Large intestine (tissue), 12 donors: Measurements from ENCODE around the gene ANAPC13. TPM values are rescaled to one million over a fixed set of nuclear protein-coding genes. Genes with fewer than 3 reads are reported as not detected.

ENCODE experiments used
- DNase-seq, 2 donors: peaks; one replicate each; pipeline versions ENCODE4 v3.0.0 to v3.0.0-alpha.2; 2013
- H3K27ac ChIP-seq: one replicate; pipeline ENCODE4 v1.5.1; 2013; ENCODE audit warnings: low read length
- H3K27me3 ChIP-seq: 2 replicates; pipeline ENCODE4 v1.6.1; 2013; ENCODE audit warnings: low read length; ENCODE audit not compliant: control insufficient read depth, insufficient read depth
- H3K36me3 ChIP-seq: 2 replicates; pipeline ENCODE4 v1.6.1; 2013; ENCODE audit warnings: low read length; ENCODE audit not compliant: control insufficient read depth, insufficient read depth
- H3K4me1 ChIP-seq: one replicate; pipeline ENCODE4 v1.6.1; 2013; ENCODE audit warnings: low read length; ENCODE audit not compliant: control insufficient read depth, insufficient read depth
- H3K4me3 ChIP-seq: one replicate; pipeline ENCODE4 v1.5.1; 2013; ENCODE audit warnings: low read length
- H3K9me3 ChIP-seq: one replicate; pipeline ENCODE4 v1.6.1; 2013; ENCODE audit warnings: mild to moderate bottlenecking, low read depth, low read length, moderate library complexity; ENCODE audit not compliant: control insufficient read depth
- WGBS: methylation state at CpG from one replicate; pipeline ENCODE4 v1.1.5; 2013; ENCODE audit warnings: low lambda C conversion rate; ENCODE audit not compliant: insufficient coverage; 5-methylcytosine and 5-hydroxymethylcytosine counted together
- long read RNA-seq, 11 donors: transcript quantifications; one replicate each; lab custom pipeline, GENCODE V29; 2026
- polyA plus RNA-seq: library from polyadenylated mRNA; unstranded; fragments of 120-200 nt; gene quantifications from one replicate; pipeline ENCODE4 v1.2.1, GENCODE V29; 2013

Gene ANAPC13, protein sequence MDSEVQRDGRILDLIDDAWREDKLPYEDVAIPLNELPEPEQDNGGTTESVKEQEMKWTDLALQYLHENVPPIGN
- 77.1 TPM for polyA plus RNA-seq
- long read RNA-seq, donor 1, transcript ANAPC13-204 (3 exons, 1,840 nt): minor isoform, 10 of 25 reads
- long read RNA-seq, donor 1, transcript ANAPC13-201 (3 exons, 1,209 nt): major isoform, 13 of 25 reads
- long read RNA-seq, donor 1, partial matches to known transcripts: 0 of 25 reads
- long read RNA-seq, donor 1, other reads (novel, unspliced or antisense): 0 of 25 reads
- long read RNA-seq, donor 2, transcript ANAPC13-201 (3 exons, 1,209 nt): major isoform, 21 of 43 reads
- long read RNA-seq, donor 2, transcript ANAPC13-204 (3 exons, 1,840 nt): minor isoform, 18 of 43 reads
- long read RNA-seq, donor 2, partial matches to known transcripts: 0 of 43 reads
- long read RNA-seq, donor 2, other reads (novel, unspliced or antisense): 0 of 43 reads
- long read RNA-seq, donor 3: 0 reads
- long read RNA-seq, donor 4, partial matches to known transcripts: 0 of 4 reads
- long read RNA-seq, donor 4, other reads (novel, unspliced or antisense): 0 of 4 reads
- long read RNA-seq, donor 5, transcript ANAPC13-201 (3 exons, 1,209 nt): major isoform, 14 of 30 reads
- long read RNA-seq, donor 5, transcript ANAPC13-204 (3 exons, 1,840 nt): minor isoform, 10 of 30 reads
- long read RNA-seq, donor 5, partial matches to known transcripts: 0 of 30 reads
- long read RNA-seq, donor 5, other reads (novel, unspliced or antisense): 0 of 30 reads
- long read RNA-seq, donor 6, transcript ANAPC13-201 (3 exons, 1,209 nt): major isoform, 29 of 64 reads
- long read RNA-seq, donor 6, transcript ANAPC13-204 (3 exons, 1,840 nt): minor isoform, 17 of 64 reads
- long read RNA-seq, donor 6, transcript ANAPC13-203 (2 exons, 686 nt): minor isoform, 8 of 64 reads
- long read RNA-seq, donor 6, partial matches to known transcripts: 10 of 64 reads
- long read RNA-seq, donor 6, other reads (novel, unspliced or antisense): 0 of 64 reads
- long read RNA-seq, donor 7, transcript ANAPC13-204 (3 exons, 1,840 nt): minor isoform, 12 of 45 reads
- long read RNA-seq, donor 7, transcript ANAPC13-201 (3 exons, 1,209 nt): major isoform, 26 of 45 reads
- long read RNA-seq, donor 7, transcript ANAPC13-203 (2 exons, 686 nt): minor isoform, 7 of 45 reads
- long read RNA-seq, donor 7, partial matches to known transcripts: 0 of 45 reads
- long read RNA-seq, donor 7, other reads (novel, unspliced or antisense): 0 of 45 reads
- long read RNA-seq, donor 8, transcript ANAPC13-201 (3 exons, 1,209 nt): major isoform, 35 of 64 reads
- long read RNA-seq, donor 8, transcript ANAPC13-204 (3 exons, 1,840 nt): minor isoform, 17 of 64 reads
- long read RNA-seq, donor 8, transcript ANAPC13-203 (2 exons, 686 nt): minor isoform, 10 of 64 reads
- long read RNA-seq, donor 8, partial matches to known transcripts: 0 of 64 reads
- long read RNA-seq, donor 8, other reads (novel, unspliced or antisense): 0 of 64 reads
- long read RNA-seq, donor 9, transcript ANAPC13-201 (3 exons, 1,209 nt): major isoform, 31 of 109 reads
- long read RNA-seq, donor 9, transcript ANAPC13-203 (2 exons, 686 nt): minor isoform, 15 of 109 reads
- long read RNA-seq, donor 9, transcript ANAPC13-204 (3 exons, 1,840 nt): minor isoform, 25 of 109 reads
- long read RNA-seq, donor 9, partial matches to known transcripts: 30 of 109 reads
- long read RNA-seq, donor 9, other reads (novel, unspliced or antisense): 7 of 109 reads
- long read RNA-seq, donor 10, transcript ANAPC13-201 (3 exons, 1,209 nt): major isoform, 28 of 62 reads
- long read RNA-seq, donor 10, transcript ANAPC13-204 (3 exons, 1,840 nt): minor isoform, 12 of 62 reads
- long read RNA-seq, donor 10, transcript ANAPC13-203 (2 exons, 686 nt): minor isoform, 13 of 62 reads
- long read RNA-seq, donor 10, partial matches to known transcripts: 8 of 62 reads
- long read RNA-seq, donor 10, other reads (novel, unspliced or antisense): 0 of 62 reads
- long read RNA-seq, donor 11, transcript ANAPC13-201 (3 exons, 1,209 nt): major isoform, 29 of 47 reads
- long read RNA-seq, donor 11, transcript ANAPC13-204 (3 exons, 1,840 nt): minor isoform, 13 of 47 reads
- long read RNA-seq, donor 11, partial matches to known transcripts: 0 of 47 reads
- long read RNA-seq, donor 11, other reads (novel, unspliced or antisense): 0 of 47 reads

DNA sequence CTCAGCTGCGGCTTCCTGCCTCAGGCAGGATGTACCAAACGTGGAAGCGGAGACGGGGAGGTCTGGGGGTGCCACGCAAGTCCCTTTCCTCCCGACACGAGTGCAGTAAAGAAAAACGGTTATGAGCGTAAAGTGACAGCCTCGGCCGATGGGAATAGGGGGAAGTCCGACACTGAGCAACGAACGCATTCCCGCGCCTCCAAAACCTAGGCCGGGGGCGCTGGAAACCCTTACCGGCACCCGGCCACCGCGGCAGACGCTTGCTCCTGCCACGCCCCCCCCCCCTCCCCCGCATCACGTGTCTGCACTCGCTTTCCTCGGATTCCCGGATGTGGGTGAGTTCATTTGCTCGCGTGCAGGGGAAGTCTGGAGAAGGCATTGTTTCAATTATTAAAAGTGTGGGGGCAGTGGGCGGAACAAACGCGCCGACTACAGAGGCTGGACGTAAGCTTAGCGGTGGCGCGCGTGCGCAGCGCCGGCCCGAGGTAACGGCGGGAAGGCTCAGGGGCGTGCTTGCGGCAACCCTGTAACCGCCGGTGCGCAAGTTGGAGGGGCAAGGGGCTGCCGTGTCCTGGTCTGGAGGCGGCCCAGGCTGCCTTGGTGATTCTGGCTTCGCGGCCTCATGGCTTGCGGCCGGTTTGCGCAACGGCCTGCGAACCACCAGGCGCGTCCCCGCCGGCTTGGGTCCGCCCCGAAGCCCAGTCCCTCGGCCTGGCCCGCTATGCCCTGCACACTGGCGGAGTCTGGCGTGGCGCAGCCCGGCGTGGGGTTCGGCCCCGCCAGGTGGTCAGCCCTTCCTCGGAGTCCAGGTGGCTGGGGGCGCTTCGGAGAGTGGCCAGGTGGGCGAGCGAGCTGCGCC is at the start of gene ANAPC13, which contains the start of gene CEP63:
Gene ANAPC13, minus strand, starts transcription at position 268 of the 859 bp plus-strand sequence. CDS start 3,081 bp downstream, outside the sequence.
Gene CEP63, plus strand, starts transcription at position 340 of the 859 bp plus-strand sequence. CDS start 9,264 bp downstream, outside the sequence.
- WGBS: no CpG with 5 or more reads among the region's 81 CpGs

DNA sequence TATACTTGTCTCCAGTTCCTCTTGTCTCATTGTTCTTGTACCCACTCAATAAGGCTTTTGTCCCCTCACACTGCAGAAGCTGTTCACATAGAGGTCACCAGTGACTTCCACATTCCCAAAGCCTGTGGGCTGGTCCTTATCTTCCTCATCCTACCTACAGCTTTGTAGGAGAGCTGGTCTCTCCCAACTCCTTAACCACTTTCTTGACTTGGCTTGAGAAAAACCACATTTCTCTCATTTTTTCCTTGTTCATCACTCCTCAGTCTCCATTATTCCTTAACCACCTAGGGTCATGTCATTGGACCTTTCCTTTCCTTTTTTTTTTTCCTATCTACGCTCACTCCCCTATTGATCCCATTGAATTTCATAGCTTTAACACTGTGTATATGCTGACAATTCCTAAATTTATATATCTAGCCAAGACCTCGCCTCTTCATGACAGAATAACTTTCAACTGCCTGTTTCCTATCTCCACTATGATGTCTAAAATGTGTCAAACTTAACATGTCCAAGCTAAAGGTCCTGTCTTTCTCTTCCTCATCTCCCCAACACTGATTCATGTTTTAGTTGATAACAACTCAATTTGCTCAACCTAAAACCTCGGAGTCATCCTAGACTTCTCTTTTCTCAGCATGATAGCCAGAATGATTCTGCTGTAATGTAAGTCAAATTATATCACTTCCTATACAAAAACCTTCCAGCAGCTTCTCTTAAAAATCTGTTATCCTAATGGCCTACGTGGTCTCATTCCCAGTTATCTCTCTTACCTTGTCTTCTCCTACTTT is 49.6 kb upstream of the ANAPC13 start:
- peaks cover 27% of the 10 kb centered on the region for H3K36me3 ChIP-seq
- no peaks in the 10 kb centered on the region for H3K9me3 ChIP-seq
- H3K27me3 ChIP-seq: no peaks in the 10 kb centered on the region
- 100% methylated on average over 2 of the region's 4 CpGs for WGBS
- H3K4me3 ChIP-seq: no peak overlapping the region
- H3K27ac ChIP-seq: no peak overlapping the region
- H3K4me1 ChIP-seq: no peaks in the 10 kb centered on the region
- no peak for DNase-seq

More for the DNA sequence above, at the start of gene ANAPC13, which contains the start of gene CEP63:
- DNase-seq: peak; percentile 98 to 99
- peaks cover 18% of the 10 kb centered on the region for H3K36me3 ChIP-seq
- peak within 1 kb of the TSS; percentile 98 for H3K4me3 ChIP-seq
- peaks cover 15% of the 10 kb centered on the region for H3K4me1 ChIP-seq
- H3K27me3 ChIP-seq: no peaks in the 10 kb centered on the region
- peak within 1 kb of the TSS; percentile 98 for H3K27ac ChIP-seq
- H3K9me3 ChIP-seq: no peaks in the 10 kb centered on the region

DNA sequence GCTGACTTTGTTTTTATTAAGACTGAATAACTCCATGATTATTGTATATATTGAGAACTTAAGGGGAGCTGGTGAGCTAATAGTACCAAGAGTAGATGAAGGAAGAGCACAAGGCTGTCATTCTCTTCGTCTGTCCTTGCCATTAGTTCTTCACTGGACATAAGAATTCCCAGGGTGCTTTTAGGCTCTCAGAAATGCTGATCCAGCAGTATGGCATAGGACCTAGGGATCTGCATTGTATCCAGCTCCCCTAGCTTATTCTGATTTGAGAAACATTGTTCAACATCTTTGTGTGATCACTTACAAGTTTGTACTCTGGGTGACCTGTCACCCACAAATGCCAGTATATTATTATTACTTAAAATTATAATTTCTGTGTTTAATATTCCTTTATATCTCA is 47.7 kb upstream of the ANAPC13 start:
- Histone ChIP-seq H3K4me1 (no peaks in the 10 kb centered on the region), H3K36me3 (peaks cover 27% of the 10 kb centered on the region), H3K9me3 (no peaks in the 10 kb centered on the region), H3K4me3 (no peak overlapping the region), H3K27me3 (no peaks in the 10 kb centered on the region), H3K27ac (no peak overlapping the region)
- WGBS: no CpG with 5 or more reads among the region's 1 CpG
- no peak for DNase-seq

DNA sequence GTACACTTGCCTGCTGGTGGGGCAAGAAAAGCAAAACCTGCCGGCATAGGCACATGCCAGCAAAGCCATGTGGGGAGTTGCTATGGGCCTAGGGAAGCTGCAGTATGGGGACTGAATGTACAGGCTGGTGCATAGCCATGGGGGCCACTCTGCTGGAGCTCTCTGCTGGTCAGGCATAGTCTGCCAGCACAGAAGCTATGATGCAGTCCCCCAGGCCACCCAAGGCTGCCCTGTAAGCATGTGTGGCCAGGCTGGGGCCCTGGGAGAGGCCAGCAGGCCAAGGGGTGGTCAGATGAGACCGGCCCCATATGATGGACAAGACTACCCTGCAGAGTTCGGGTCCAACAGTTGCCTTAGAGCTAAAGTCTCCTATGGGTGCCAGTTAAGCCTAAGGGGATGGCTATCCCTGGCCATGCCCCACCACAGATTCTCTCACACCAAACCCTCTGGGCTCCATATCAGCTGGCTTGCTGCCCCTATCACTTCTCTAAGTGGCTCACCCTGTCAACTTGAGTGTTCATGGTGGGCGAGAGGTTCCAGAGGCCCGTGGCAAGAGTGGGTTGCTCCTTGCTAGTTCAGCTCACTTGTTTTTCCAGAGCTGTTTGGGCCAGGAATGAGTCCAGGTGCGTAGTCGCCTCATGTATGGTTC is 41.9 kb upstream of the ANAPC13 start:
- Histone ChIP-seq H3K27ac (no peak overlapping the region), H3K9me3 (peaks cover under 1% of the 10 kb centered on the region), H3K36me3 (peaks cover 1% of the 10 kb centered on the region), H3K4me3 (no peak overlapping the region), H3K27me3 (no peaks in the 10 kb centered on the region), H3K4me1 (no peaks in the 10 kb centered on the region)
- no CpG with 5 or more reads among the region's 7 CpGs for WGBS
- DNase-seq: no peak

DNA sequence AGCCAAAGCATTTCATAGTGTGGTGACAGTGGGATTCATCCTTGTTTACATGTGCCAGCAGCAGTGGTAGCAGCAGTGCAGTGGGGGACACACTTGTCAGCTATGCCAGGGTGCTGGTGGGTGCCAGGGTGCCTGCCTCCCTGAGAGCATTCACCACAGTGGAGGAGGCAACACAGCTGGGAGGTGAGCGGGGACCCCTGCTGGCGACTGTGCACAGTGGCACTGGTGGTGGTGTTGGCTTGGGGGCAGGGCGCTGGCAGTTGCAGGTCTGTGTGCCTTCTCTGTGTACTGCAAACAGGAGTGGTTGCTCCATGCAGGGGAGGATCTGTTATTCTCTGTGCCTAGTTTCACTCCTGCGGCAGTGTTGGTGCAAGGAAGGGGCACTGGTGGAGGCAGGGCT is 41.3 kb upstream of the ANAPC13 start:
- H3K27ac ChIP-seq: no peak overlapping the region
- H3K4me1 ChIP-seq: no peaks in the 10 kb centered on the region
- no peaks in the 10 kb centered on the region for H3K27me3 ChIP-seq
- H3K36me3 ChIP-seq: no peaks in the 10 kb centered on the region
- peaks cover 5% of the 10 kb centered on the region for H3K9me3 ChIP-seq
- no peak for DNase-seq
- no CpG with 5 or more reads among the region's 4 CpGs for WGBS
- no peak overlapping the region for H3K4me3 ChIP-seq

DNA sequence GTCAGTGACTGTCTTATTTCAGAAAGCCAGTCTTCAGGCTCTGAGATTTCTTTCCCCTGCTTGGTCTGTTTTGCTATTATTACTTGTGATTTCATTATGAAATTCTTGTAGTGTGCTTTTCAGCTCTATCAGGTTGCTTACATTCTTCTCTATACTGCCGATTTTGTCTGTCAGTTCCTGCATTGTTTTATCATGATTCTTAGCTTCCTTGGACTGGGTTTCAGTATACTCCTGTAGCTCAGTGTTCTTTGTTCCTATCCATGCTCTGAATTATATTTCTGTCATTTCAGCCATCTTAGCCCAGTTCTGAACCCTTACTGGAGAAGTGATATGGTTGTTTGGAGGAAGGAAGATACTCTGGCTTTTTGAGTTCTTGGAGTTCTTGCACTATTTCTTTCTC is 40.5 kb upstream of the ANAPC13 start:
- no peaks in the 10 kb centered on the region for H3K36me3 ChIP-seq
- DNase-seq: no peak
- no peak overlapping the region for H3K4me3 ChIP-seq
- H3K27ac ChIP-seq: no peak overlapping the region
- H3K4me1 ChIP-seq: no peaks in the 10 kb centered on the region
- WGBS: 100% methylated on average over 1 of the region's 1 CpG
- no peaks in the 10 kb centered on the region for H3K27me3 ChIP-seq
- peaks cover 5% of the 10 kb centered on the region for H3K9me3 ChIP-seq

DNA sequence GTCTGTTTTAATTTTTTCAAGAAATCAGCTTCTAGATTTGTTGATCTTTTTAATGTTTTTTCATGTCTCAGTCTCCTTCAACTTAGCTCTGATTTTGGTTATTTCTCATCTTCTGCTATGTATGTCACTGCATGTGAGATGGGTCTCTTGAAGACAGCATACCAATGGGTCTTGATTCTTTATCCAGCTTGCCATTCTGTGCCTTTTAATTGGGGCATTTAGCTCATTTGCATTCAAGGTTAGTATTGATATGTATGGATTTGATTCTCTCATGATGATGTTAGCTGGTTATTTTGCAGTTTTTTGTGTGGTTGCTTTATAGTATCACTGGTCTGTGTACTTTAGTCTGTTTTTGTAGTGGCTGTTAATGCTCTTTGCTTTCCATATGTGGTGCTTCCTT is 39.5 kb upstream of the ANAPC13 start:
- DNase-seq: no peak
- Histone ChIP-seq H3K36me3 (no peaks in the 10 kb centered on the region), H3K4me1 (no peaks in the 10 kb centered on the region), H3K27me3 (no peaks in the 10 kb centered on the region), H3K4me3 (no peak overlapping the region), H3K27ac (no peak overlapping the region), H3K9me3 (peaks cover 5% of the 10 kb centered on the region)
